ENCODE measurements around the gene TMEM263. TPM values are rescaled to one million over a fixed set of nuclear protein-coding genes. Genes with fewer than 3 reads are reported as not detected.

The TMEM263 gene
- total and polyA plus RNA-seq, 9 of the 15 experiments (the other 6 are each of a cell fraction or from before 2014, with no cell fraction given): 12.6 to 36.7 (median 24.4) TPM

DNA sequence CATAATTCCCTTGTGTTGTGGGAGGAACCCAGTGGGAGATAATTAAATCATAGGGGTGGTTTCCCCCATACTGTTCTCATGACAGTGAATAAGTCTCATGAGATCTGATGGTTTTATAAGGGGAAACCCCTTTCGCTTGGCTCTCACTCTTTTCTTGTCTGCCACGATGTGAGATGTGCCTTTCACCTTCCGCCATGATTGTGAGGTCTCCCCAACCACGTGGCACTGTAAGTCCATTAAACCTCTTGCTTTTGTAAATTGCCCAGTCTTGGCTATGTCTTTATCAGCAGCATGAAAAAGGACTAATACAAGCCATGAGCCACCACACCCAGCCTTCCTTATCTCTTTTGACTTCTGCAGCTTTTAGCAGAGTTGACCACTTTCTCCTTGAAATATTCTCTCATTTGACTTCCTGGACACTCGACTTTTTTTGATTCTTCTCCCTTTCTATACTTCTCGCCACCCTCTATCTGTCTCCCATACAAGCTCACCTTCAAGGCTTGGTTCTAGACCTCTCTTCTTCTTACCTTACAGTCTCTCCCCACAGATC is 29.0 kb downstream of the TMEM263 start (continued):
- TF ChIP-seq NEUROD1 (IDR thresholded peaks at IDR 0.05; ENCODE audit: borderline replicate concordance, low read depth, low read length, partially characterized antibody) (peak; percentile 22), JUN (IDR thresholded peaks at IDR 0.05; ENCODE audit: borderline replicate concordance, low read depth, low read length) (0 out of 2 replicates have a peak, but pooled peaks have one; percentile 11), JUN (CRISPR knock-in tag; IDR thresholded peaks at IDR 0.05; ENCODE audit: borderline replicate concordance) (no peak), EGR1 (conservative IDR thresholded peaks at IDR 0.05) (no peak), RBM14 (IDR thresholded peaks at IDR 0.05; ENCODE audit: borderline replicate concordance, insufficient read depth, low read depth, low read length) (no peak), SMARCB1 (IDR thresholded peaks at IDR 0.05; ENCODE audit: insufficient read length, low read depth) (no peak), ARNT (IDR thresholded peaks at IDR 0.05) (peak in 1 of 2 experiments; percentile 85; a peak in 1 of 4 replicates), ASH1L (IDR thresholded peaks at IDR 0.05; ENCODE audit: borderline replicate concordance, low read depth, partially characterized antibody) (no peak), LEF1 (IDR thresholded peaks at IDR 0.05) (peak; percentile 71), TCF3 (CRISPR knock-in tag; IDR thresholded peaks at IDR 0.05) (peak; percentile 80), SNRNP70 (optimal IDR thresholded peaks at IDR 0.05; ENCODE audit: low read depth, low read length) (no peak), POLR2AphosphoS5 (IDR thresholded peaks at IDR 0.05; ENCODE audit: control insufficient read depth, insufficient read depth, low read depth, low read length) (peak; percentile 37; the same call in 1 of the 2 replicates)
- TF ChIP-seq, protein P1, sequence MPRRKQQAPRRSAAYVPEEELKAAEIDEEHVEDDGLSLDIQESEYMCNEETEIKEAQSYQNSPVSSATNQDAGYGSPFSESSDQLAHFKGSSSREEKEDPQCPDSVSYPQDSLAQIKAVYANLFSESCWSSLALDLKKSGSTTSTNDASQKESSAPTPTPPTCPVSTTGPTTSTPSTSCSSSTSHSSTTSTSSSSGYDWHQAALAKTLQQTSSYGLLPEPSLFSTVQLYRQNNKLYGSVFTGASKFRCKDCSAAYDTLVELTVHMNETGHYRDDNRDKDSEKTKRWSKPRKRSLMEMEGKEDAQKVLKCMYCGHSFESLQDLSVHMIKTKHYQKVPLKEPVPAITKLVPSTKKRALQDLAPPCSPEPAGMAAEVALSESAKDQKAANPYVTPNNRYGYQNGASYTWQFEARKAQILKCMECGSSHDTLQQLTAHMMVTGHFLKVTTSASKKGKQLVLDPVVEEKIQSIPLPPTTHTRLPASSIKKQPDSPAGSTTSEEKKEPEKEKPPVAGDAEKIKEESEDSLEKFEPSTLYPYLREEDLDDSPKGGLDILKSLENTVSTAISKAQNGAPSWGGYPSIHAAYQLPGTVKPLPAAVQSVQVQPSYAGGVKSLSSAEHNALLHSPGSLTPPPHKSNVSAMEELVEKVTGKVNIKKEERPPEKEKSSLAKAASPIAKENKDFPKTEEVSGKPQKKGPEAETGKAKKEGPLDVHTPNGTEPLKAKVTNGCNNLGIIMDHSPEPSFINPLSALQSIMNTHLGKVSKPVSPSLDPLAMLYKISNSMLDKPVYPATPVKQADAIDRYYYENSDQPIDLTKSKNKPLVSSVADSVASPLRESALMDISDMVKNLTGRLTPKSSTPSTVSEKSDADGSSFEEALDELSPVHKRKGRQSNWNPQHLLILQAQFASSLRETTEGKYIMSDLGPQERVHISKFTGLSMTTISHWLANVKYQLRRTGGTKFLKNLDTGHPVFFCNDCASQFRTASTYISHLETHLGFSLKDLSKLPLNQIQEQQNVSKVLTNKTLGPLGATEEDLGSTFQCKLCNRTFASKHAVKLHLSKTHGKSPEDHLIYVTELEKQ (CRISPR knock-in tag; IDR thresholded peaks at IDR 0.05): no peak
- TF ChIP-seq, protein P2, sequence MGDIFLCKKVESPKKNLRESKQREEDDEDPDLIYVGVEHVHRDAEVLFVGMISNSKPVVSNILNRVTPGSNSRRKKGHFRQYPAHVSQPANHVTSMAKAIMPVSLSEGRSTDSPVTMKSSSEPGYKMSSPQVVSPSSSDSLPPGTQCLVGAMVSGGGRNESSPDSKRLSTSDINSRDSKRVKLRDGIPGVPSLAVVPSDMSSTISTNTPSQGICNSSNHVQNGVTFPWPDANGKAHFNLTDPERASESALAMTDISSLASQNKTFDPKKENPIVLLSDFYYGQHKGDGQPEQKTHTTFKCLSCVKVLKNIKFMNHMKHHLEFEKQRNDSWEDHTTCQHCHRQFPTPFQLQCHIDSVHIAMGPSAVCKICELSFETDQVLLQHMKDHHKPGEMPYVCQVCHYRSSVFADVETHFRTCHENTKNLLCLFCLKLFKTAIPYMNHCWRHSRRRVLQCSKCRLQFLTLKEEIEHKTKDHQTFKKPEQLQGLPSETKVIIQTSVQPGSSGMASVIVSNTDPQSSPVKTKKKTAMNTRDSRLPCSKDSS (IDR thresholded peaks at IDR 0.05; ENCODE audit: low read depth, partially characterized antibody): no peak
- TF ChIP-seq, protein P3, sequence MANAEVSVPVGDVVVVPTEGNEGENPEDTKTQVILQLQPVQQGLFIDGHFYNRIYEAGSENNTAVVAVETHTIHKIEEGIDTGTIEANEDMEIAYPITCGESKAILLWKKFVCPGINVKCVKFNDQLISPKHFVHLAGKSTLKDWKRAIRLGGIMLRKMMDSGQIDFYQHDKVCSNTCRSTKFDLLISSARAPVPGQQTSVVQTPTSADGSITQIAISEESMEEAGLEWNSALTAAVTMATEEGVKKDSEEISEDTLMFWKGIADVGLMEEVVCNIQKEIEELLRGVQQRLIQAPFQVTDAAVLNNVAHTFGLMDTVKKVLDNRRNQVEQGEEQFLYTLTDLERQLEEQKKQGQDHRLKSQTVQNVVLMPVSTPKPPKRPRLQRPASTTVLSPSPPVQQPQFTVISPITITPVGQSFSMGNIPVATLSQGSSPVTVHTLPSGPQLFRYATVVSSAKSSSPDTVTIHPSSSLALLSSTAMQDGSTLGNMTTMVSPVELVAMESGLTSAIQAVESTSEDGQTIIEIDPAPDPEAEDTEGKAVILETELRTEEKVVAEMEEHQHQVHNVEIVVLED (CRISPR knock-in tag; IDR thresholded peaks at IDR 0.05): no peak
- TF ChIP-seq, protein P4, sequence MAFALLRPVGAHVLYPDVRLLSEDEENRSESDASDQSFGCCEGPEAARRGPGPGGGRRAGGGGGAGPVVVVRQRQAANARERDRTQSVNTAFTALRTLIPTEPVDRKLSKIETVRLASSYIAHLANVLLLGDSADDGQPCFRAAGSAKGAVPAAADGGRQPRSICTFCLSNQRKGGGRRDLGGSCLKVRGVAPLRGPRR (CRISPR knock-in tag; IDR thresholded peaks at IDR 0.05): no peak
- TF ChIP-seq, protein P5, sequence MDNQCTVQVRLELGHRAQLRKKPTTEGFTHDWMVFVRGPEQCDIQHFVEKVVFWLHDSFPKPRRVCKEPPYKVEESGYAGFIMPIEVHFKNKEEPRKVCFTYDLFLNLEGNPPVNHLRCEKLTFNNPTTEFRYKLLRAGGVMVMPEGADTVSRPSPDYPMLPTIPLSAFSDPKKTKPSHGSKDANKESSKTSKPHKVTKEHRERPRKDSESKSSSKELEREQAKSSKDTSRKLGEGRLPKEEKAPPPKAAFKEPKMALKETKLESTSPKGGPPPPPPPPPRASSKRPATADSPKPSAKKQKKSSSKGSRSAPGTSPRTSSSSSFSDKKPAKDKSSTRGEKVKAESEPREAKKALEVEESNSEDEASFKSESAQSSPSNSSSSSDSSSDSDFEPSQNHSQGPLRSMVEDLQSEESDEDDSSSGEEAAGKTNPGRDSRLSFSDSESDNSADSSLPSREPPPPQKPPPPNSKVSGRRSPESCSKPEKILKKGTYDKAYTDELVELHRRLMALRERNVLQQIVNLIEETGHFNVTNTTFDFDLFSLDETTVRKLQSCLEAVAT (IDR thresholded peaks at IDR 0.05): peak; percentile 13 to 74; a peak in 1 of 4 replicates
